Effector memory CD4-positive, alpha-beta T cell (primary cell): ENCODE measurements around the gene WNT1.
A peak's percentile ranks its signal among the peaks of the same experiment; 100 is the strongest.

Source experiments
- DNase-seq, 3 donors: peaks; one replicate each; pipeline ENCODE4 v3.0.0-alpha.2; 2020
- H3K27ac ChIP-seq: 2 replicates; pipeline ENCODE4 v1.7.0; 2013; ENCODE audit warnings: mild to moderate bottlenecking, low read length, moderate library complexity; ENCODE audit not compliant: insufficient read depth, poor library complexity, severe bottlenecking
- H3K27me3 ChIP-seq: replicated peaks from 2 replicates; pipeline ENCODE4 v1.7.0; 2013; ENCODE audit warnings: mild to moderate bottlenecking, low read length; ENCODE audit not compliant: insufficient read depth, control insufficient read depth, poor library complexity, severe bottlenecking
- H3K36me3 ChIP-seq: 2 replicates; pipeline ENCODE4 v1.7.0; 2013; ENCODE audit warnings: mild to moderate bottlenecking, low read length, moderate library complexity; ENCODE audit not compliant: control insufficient read depth, insufficient read depth
- H3K4me1 ChIP-seq: 2 replicates; pipeline ENCODE4 v1.7.0; 2013; ENCODE audit warnings: low read length, mild to moderate bottlenecking; ENCODE audit not compliant: control insufficient read depth, insufficient read depth, poor library complexity, severe bottlenecking
- H3K4me3 ChIP-seq: 2 replicates; pipeline ENCODE4 v1.7.0; 2013; ENCODE audit warnings: low read length, low read depth, mild to moderate bottlenecking; ENCODE audit not compliant: insufficient read depth, poor library complexity, severe bottlenecking
- H3K9me3 ChIP-seq: 2 replicates; pipeline ENCODE4 v1.7.0; 2013; ENCODE audit warnings: mild to moderate bottlenecking, low read length, moderate library complexity; ENCODE audit not compliant: control insufficient read depth

WNT1 gene

GRCh38 chr12:48969833-48970701 lies 8.1 kb upstream of the WNT1 start:
- no peak overlapping the region for H3K27ac ChIP-seq
- H3K4me1 ChIP-seq = peaks cover 36% of the 10 kb centered on the region
- no peaks in the 10 kb centered on the region for H3K9me3 ChIP-seq
- no peaks in the 10 kb centered on the region for H3K36me3 ChIP-seq
- H3K4me3 ChIP-seq = peak overlapping the region; percentile 39
- peak; percentile 24 to 35 (median 30) for DNase-seq
- H3K27me3 ChIP-seq = peaks cover 36% of the 10 kb centered on the region

DNA sequence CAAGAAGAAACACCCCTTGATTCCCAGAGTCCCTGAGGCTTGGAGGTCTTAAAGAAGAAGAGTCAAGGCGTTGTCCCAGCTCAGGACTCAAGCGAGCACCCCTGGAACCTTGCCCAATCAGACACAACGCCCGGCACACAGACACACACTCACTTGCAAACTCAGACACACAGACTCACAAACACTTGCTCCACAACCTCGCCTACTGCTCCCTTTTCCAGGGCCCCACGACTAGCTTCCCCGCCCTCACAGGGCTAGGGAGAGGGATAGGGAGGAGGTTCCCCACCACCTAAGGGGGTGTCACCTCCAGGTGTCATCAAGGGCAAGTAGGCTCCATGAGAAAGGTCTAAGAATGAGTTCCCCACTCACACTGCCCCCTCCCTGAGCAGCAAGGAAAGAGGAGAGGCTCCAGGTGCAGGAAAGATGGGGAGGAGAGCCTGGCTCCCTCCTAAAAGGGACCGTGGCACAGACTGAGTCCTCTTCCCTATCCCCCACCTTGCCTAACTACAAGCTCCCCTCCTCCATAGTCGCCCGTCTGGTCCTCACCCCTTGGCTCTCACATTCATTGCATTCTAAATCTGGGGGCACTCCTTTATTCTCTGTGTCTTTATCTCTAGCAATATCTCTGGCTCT lies 7.3 kb upstream of the WNT1 start:
- H3K27me3 ChIP-seq = peaks cover 36% of the 10 kb centered on the region
- peaks cover 36% of the 10 kb centered on the region for H3K4me1 ChIP-seq
- no peak for DNase-seq
- no peaks in the 10 kb centered on the region for H3K9me3 ChIP-seq
- peak overlapping the region; percentile 8 for H3K4me3 ChIP-seq
- H3K27ac ChIP-seq = no peak overlapping the region
- H3K36me3 ChIP-seq = no peaks in the 10 kb centered on the region

DNA sequence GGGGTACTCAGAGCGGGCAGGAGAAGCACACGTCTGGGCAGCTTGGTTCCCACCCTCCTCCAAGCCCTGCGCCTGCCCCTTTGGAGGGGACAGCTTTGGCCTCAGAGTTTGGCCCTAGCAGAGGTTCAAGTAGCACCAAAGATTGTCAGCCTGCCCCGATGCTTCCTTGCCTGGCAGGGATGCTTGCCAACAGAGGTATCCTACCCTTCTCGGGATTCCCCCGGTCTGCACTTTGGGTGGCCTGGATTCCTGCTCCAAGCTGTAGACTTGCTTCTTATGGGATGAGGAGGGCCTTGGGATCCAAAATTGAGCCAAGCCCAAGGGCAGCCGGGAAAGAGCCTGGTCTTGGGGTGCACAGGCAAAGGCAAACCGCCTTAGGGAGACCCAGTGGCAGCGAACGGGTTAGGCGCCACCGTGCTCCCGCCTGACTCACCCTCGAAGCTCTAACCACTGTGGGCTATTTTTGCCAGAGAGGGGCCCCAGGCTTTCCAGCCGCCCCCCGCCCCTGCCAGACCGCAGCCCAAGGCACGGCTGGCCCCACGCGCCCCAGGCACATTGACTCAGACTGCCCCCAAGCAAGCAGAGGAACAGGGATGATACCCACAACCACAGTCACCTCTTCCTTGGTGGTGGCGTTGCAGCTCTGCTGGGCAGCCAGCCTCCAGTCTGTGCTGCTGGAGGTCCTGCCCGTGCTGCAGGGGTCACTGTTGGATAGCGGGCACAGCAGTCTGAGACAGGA lies 5.7 kb upstream of the WNT1 start:
- no peak overlapping the region for H3K27ac ChIP-seq
- peaks cover 36% of the 10 kb centered on the region for H3K27me3 ChIP-seq
- no peak overlapping the region for H3K4me3 ChIP-seq
- H3K4me1 ChIP-seq = peaks cover 36% of the 10 kb centered on the region
- H3K36me3 ChIP-seq = no peaks in the 10 kb centered on the region
- DNase-seq = no peak
- H3K9me3 ChIP-seq = no peaks in the 10 kb centered on the region

DNA sequence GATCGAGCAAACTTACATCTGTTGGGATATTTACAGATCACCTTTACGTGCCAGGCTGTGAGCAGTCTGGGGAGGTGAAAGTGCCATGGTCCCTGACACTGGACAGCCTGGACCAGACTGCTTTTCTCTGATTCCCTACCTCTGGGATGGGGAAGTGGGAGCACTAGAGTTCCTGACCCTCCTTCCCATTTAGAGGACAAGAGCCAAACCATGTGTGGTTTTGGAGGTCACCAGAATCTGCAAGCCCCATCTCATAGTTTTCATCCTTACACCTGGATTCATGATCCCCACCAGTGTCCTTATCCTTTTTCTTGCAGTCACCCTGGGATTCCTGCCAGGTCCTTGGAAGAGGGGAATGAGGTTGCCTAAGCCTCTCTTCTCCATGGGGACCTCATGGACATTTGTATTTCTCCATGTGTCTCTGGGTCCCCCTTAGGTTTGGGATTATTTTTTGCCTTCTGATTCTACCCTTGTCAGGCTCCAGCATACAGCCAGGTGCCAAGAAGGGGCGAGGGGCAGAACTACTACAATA lies 5.1 kb upstream of the WNT1 start:
- Histone ChIP-seq H3K36me3 (no peaks in the 10 kb centered on the region), H3K4me1 (peaks cover 40% of the 10 kb centered on the region), H3K27me3 (peaks cover 36% of the 10 kb centered on the region), H3K4me3 (no peak overlapping the region), H3K27ac (no peak overlapping the region), H3K9me3 (no peaks in the 10 kb centered on the region)
- DNase-seq = no peak

- Histone ChIP-seq H3K4me3 (no peak overlapping the region), H3K36me3 (no peaks in the 10 kb centered on the region), H3K27me3 (peaks cover 37% of the 10 kb centered on the region), H3K4me1 (peaks cover 45% of the 10 kb centered on the region), H3K27ac (no peak overlapping the region), H3K9me3 (no peaks in the 10 kb centered on the region)
- no peak for DNase-seq
Observed at GRCh38 chr12:48973531-48973930, 4.6 kb upstream of the WNT1 start.

GRCh38 chr12:48973941-48974673 lies 4.0 kb upstream of the WNT1 start:
- H3K4me1 ChIP-seq = peaks cover 49% of the 10 kb centered on the region
- DNase-seq = peak in 1 of 3 donors; percentile 24
- no peak overlapping the region for H3K27ac ChIP-seq
- H3K27me3 ChIP-seq = peaks cover 39% of the 10 kb centered on the region
- H3K9me3 ChIP-seq = no peaks in the 10 kb centered on the region
- H3K36me3 ChIP-seq = no peaks in the 10 kb centered on the region
- no peak overlapping the region for H3K4me3 ChIP-seq

- Histone ChIP-seq H3K9me3 (no peaks in the 10 kb centered on the region), H3K4me1 (peaks cover 44% of the 10 kb centered on the region), H3K4me3 (peak overlapping the region; percentile 56), H3K27me3 (peaks cover 22% of the 10 kb centered on the region), H3K27ac (no peak overlapping the region), H3K36me3 (no peaks in the 10 kb centered on the region)
- peak; percentile 76 to 85 (median 78) for DNase-seq
Observed at GRCh38 chr12:48977290-48978281, 536 bp upstream of the WNT1 start.

DNA sequence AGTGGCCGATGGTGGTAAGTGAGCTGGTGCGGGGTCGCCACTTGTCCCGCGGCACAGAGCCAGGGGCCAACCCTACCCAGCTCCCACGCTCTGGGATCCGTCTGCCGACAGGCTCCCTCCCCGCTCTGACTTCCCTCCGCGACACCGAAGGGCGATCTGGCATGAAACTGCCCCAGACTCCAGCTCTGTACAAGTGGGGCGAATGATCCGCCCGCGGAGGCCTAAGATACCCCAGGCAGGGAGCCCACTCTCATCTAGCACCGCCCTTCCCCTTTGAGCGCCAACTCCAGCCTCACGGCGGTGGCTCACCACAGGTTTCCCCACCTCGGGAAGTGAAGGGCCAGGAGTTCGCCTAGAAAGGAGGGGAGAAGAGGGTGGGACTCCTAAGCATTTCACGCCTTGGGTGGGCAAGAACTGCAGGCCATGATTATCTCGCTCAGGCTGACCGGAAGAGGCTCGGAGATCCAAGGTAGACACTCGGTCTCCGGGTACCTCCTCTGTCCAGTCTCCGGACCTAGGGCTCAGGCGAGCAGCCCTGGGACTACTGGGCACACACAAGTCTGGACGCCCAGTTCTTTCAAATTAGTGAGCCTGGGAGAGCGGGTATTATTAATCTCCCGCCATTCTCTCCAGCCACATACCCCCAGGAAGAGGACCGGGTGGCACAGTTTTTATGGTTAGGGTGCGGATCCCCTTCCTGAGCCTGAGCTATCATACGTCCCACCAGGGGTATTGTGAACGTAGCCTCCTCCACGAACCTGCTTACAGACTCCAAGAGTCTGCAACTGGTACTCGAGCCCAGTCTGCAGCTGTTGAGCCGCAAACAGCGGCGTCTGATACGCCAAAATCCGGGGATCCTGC lies 849 bp downstream of the WNT1 start:
- peak overlapping the region; percentile 30 for H3K27ac ChIP-seq
- no peaks in the 10 kb centered on the region for H3K9me3 ChIP-seq
- no peaks in the 10 kb centered on the region for H3K36me3 ChIP-seq
- peak overlapping the region; percentile 56 for H3K4me3 ChIP-seq
- peaks cover 43% of the 10 kb centered on the region for H3K4me1 ChIP-seq
- H3K27me3 ChIP-seq = peaks cover 8% of the 10 kb centered on the region
- DNase-seq = no peak
